Kidney capillary endothelial cell (primary cell): Measurements from ENCODE around the gene METTL4.
"Not testable (repeated sequence)": the region's sequence is repeated elsewhere in the genome, so short reads cannot be mapped to it uniquely, and the experiment has no call there.

Experiments used
- DNase-seq: peaks from one replicate; pipeline ENCODE4 v3.0.0-alpha.2; 2018; ENCODE audit warnings: low spot score

METTL4 gene

DNA sequence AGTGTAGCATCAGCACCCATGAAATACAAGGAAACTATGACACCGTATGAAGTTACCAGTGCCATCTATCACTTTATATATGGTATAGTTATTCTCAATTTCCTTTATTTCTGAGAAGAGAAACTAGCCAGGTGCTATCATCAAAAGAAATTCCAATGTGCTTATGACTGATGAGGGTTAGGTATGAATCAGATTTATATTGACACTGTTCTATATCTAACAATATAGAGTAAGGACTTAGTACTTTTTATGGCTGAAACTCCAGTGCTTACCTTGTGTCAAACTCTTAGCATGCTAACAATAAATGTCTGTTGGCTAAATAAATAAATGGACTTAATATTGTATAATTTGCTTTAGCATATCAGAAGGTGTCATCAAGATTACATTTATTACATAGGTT, 6.9 kb downstream of the METTL4 start:
- DNase-seq, result no peak

DNA sequence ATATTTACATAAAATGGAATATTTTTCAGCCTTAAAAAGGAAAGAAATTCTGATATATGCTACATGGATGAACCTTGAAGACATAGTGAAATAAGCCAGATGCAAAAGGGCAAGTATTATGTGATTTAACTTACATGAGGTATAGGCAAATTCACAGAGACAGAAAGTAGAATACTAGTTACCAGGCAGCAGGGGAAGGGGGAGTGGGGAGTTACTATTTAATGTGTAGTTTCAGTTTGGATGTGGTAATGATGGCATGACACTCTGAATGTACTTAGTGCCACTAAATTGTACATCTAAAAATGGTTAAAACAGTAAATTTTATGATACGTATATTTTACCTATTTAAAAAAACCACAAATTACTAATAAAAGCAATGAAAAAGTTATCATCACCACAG, 12.1 kb downstream of the METTL4 start:
- DNase-seq, result no peak

DNA sequence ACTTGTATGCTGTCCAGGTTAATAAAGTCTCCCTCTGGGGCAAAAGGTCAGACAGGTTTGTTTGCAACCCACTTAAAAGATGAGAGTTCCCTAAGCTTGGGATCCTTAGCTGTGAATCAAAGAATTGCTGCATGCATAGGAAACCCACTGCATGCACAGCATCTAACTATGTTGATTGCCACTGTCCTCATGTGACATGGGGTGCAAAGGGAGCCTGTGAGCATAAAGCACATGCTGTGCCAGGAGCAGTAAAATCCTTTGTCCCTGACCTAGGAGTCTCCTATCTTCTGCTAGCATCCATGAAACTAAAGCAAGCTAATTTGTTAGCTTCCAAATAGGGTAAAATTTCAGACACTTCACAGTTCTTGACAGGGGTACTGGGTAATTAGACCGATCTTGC, 13.8 kb downstream of the METTL4 start:
- no peak for DNase-seq

DNA sequence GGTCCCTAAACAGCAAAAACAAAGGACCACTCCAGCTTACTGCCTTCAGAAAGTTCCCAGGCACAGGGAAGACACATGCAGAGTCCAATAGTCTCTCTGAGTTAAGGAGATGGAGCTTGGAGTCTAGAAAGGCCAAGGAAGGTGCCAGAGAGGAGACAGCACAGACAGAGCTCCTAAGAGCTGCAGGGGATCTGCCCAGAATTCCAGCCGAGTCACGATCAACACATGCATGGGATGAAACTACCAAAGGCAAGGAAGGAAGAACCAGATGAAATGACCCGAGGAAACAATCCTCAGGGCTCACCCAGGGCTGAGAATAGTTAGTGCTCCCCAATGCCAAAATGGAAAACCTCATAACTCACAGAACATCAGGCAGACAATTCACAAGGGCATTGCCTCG, 15.4 kb downstream of the METTL4 start:
- DNase-seq, result no peak

DNA sequence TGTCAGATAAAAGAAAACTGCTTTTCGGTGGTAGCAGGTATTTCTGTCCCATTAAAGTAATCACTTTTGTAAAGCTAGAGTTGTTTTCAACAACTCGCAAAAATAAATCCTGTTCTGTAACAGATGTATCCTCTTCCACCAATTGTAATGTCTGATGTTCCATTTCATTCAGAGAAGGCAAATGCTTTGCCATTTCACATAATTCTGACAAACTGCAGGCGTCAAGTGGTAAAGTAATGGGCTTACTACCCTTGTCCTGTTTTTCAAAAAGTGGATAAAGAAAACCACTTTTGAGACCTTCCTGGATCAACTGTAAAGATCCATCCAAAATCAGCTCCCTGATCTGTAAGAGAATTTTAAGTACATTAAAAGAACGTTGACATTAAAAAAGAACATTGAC, 16.6 kb downstream of the METTL4 start:
- no peak for DNase-seq

DNA sequence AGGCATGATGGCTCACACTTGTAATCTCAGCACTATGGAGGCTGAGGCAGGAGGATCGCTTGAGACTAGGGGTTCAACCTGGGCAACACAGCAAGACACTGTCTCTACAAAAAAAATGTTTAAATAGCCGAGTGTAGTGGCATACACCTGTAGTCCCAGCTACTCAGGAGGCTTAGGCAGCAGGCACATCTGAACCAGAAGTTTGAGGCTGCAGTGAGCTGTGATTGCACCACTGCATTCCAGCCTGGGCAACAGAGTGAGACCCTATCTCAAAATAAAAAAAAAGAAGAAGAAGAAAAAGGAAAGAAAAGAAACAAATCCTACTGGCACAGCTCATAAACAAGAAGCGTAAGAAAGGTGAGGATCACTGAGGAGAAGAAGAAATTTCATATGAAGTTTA, 19.9 kb downstream of the METTL4 start:
- no peak for DNase-seq

DNA sequence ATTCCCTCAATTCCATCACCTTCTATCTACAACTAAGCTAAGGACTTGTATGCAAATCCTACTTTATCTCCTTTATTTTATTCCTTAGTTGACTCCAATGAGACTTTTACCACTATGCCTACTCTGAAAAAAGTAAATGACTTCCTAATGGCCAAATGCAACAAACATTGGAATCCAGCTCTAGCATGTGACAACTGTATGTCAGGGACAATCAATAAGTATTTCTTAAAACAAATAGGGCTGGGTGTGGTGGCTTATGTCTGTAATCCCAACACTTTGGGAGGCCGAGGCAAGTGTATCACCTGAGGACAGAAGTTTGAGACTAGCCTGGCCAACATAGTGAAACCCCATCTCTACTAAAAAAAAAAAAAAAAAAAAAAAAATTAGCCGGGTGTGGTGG, 21.8 kb downstream of the METTL4 start:
- no peak for DNase-seq

DNA sequence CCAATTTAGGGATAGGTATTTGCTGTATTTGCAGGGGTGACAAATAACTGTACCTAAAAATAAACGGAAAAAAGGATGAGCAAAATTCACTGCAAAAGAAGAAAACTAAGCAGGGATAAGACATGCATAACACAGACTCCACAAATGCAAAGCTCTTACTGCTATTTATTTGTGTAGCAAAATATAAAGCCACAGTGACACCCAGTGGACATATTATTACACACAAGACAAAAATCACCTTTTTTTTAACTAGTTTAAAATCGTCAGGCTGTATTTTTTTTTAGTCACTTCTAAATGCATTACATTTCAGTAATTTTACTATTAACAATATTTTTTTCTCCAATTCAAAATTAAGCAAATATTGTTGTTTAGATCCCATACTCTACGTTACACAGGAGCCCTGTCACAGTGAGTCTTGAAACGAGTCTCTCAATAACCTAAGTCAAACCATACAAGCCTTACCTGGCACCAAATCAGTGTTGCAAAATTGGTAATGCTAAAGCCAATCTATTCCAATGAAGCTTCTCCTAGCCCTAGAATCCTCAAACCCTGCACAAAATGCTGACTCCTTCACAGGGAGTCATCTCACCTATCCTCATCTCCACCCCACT, 23.7 kb downstream of the METTL4 start:
- peak; percentile 47 for DNase-seq

DNA sequence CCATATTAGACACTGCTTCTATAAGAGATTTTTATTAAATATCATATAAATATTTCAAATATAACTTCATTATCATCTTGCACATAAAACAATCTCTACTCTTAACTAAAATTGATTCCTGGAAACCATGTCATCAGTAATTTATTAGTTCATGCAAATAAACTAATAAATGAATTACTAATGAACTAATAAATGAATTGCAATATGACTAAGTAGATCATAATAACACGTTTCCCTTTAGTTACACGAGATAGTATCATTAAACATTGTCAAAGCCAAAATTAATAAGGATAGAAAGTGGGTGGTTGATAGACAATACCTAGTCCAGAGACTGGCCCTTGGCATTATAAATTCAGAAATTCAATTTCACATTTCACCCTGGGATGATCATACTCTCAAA, 26.1 kb downstream of the METTL4 start:
- no peak for DNase-seq

DNA sequence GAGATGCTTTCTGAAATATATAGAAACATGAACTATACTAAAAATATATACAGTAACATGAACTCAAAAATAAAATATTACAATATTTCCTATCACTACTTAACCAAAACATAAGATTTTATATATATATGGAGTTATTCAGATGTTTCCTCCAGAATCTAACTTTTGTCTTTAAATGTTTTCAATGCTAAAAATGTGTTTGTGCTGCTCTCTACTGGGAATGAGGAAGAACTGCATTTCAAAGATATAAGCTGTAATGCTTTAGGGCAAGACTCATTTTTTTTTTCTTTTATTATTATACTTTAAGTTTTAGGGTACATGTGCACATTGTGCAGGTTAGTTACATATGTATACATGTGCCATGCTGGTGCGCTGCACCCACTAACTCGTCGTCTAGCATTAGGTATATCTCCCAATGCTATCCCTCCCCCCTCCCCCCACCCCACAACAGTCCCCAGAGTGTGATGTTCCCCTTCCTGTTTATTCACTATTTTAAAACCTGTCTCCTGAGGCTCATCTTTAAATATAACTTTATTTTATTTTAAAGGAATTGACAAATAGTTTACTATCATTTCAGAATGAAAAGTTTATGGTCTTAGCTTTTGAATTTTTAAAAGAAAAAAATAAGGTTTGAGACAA, 29.3 kb downstream of the METTL4 start:
- DNase-seq, result peak; percentile 64

DNA sequence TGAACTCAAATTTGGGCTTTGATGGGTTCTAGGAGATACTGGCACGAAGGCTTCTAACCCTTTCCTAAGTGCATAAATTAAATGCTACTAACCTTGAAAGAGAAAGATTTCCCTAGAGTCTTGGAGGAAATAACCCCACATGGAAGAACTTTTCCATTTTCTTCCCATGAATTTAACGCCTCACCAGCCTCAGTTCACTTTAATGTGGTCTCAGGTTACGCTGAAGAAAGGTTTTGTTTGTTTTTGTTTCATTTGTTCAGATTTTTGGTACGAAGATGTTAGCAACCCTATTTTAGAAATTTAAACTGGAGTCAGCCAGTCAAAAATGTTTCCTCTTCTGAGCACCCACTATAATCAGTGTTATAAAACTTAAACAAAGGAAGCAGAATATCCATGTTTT, 30.7 kb downstream of the METTL4 start:
- no peak for DNase-seq

DNA sequence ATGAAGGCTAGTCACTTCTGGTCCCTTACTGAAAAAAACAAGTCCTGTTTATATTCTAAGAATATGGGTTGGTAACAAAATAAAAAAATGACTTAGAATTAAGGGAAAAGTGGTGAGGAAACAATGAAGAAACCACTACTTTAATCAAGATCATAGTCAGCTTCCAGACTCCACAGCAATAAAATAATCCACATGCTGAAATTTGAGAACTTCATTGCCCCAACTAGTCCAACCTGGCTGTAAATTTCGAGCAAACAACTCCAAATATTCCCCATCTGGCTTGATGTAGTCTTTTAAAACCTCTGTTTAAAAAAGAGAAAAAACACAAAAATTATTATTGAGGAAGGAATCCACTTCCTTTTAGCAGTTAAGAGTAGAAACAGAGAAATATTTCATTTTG, 32.5 kb downstream of the METTL4 start:
- DNase-seq, result no peak

DNA sequence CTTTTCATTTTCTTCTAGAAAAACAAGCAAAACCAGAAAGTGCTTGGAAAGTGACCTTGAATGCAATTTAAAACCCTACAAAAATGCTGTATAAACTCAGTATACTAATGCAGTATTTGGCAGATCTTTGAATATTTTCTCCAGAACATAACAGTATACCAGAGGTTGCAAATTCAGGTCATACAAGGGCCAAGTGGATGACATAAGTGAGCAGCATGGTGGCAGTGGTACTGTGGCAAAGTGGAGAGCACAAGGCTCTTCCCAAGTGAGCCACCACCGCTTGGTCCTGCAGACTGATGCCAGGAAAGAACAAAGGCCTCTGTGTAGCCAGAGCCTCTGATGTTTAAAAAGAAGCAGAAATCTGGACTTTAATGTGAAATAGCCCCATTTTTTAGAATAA, 33.1 kb downstream of the METTL4 start:
- no peak for DNase-seq

DNA sequence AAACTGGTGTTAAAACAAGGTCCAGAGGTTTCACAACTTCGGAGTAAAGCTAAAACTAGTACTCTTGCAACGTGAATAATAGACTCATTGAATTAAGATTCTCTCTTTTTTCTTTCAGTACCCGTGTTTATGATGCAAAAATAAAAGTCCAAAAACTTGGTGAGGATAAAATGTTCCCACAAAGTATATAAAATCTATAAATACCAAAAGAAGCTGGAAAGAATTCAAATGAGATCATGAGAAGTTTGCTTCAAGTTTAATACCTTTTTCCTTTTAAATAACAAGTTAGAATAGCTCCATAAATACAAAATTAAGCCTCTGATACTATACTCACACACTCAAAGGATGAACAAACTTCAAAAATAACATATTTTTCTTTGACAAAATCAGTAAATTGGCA, 34.0 kb downstream of the METTL4 start:
- no peak for DNase-seq

DNA sequence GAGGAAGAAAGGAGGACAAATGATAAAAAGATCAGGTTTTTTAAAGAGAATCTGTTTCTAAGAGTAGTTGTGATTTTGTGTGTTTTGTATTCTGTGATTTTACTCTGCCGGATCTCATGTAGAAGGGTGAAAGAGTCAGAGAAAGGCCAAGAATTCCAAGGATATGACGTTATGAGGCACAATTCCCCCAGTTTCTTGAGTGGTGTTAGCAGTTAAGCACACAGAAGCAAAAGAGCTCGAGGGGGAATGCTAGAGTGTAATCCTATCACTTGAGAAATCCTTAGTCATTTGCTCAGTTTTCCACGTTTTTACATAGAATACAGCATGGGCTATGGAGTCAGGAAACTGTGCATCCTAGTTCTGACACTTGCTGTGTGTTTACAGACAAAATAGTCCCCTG, 34.8 kb downstream of the METTL4 start:
- DNase-seq, result no peak

DNA sequence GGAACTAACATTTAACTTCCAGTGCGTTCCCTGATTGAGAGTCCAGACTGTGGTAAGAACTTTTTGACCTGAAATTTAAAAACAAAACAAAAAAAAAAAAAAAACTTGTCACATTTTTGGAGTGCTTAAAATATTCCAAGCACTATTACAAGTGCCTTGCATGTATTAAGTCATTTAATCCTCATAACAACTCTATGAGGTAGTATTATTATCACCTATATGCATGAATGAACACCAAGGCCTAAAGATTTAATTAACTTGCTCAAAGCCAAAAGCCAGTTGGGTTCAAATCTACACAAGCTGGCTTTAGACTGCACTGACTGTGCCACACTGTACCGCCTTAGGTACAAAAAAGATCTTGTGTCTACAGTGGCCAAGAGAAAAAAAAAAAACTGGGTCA, 35.2 kb downstream of the METTL4 start:
- DNase-seq, result no peak

DNA sequence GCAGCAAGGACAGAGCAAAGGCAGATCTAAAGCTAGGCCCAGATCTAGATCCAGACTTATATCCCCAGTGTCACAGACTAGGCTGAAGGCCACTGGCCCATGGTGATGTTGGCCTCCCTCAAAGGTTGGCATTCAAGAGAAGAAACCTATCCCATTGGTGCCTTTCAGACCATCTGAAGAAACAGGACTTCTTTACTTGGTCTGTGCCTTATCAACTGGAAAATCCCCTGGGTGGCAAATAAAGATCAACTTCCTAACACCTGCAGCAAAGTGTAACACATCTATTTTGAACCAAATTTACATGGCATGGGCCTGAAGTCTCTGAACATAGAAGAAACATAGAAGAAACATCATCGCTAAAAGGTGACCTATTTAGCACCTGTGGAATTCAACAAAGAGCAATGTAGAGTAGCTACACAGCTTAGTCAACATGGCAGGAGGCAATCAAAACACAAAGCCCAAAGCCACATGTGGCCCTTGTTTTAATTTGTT, 35.8 kb downstream of the METTL4 start:
- DNase-seq, result no peak

DNA sequence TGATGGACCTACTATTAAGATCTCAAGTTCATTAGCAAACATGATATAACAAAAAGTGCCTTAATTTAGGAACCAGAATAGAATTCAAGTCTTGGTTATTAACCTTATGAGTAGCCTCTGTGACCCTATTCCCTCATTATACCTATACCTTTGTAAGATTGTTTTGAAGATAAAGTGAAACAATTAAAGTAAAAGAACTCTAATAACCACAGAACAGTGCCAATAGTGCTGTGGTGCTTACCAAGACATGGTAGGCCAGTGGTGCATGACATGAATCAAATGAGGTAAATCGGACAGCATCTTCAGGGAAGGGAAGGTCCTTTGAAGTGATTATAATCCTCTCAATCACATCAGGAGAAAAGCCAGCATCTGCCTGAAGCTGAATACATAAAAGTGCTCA, 36.4 kb downstream of the METTL4 start:
- no peak for DNase-seq

DNA sequence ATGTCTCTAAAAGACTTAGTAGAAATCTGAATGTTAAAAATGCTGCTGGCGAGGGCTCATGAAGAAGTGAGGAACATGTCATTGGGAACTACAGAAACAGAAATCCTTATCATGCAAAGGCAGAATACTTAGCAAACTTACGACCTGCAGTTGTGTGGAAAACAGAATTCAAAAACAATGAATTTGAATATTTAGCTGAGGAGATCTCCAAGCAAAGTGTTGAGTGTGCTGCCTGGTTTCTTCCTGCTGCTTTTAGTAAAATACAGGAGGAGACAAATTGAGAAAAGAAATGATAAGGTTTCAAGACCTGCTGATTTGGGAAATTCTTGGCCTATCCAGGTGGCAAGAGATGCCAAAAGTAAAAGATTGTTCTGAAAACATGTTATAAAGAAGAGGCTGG, 38.5 kb downstream of the METTL4 start:
- DNase-seq, result no peak

DNA sequence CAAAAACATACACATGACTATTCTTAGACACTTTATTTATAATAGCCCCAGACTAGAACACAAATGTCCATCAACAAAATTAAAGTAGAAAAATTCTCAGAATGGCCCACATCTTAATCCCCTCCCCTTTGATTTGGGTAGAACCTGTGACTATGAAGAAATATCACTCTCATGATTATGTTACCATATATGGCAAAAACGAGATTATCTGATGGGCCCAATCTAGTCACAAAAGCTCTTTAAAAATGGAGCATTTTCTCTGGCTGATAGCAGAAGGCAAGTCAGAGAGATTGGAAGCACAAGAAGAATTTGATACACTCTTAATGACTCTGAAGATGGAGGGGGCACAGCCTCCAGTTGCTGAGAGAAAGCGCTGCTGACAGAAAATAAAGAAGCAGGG, 39.6 kb downstream of the METTL4 start:
- no peak for DNase-seq

DNA sequence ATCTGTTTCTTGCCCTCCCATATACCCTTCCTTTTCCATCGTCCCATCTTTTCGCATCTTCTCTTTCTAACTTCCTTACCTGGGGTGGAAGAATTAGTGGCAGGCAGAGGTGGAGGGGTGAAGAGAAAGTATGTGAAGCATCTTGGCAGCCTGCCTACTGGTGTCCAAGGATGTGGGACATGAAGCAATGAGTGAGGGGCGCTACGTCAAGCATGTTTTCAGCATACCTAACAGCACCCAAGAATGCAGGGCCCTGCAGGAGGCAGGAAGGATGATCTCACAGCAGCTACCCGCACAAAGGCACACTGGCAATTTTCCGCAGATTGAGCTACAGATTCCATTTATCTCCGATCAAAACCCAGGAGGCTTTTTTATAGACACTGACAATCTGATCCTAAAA, 42.2 kb downstream of the METTL4 start:
- no peak for DNase-seq

DNA sequence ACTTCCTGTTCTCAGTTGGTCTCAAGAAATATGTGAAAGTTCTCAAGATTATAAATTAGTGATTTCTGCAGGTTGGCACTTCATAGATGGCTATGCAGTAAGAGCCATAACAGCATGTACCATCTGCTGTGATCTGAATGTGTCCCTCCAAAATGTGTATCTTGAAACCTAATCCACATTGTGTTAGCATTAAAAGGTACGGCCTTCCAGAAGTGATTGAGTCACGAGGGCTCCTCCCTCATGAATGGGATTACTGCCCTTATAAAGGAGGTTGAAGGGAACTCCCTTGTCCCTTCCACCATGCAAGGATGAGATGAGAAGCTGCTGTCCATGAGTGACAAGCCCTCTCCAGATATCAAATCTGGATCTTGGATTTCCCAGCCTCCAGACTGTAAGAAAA, 45.0 kb downstream of the METTL4 start:
- DNase-seq, result no peak

DNA sequence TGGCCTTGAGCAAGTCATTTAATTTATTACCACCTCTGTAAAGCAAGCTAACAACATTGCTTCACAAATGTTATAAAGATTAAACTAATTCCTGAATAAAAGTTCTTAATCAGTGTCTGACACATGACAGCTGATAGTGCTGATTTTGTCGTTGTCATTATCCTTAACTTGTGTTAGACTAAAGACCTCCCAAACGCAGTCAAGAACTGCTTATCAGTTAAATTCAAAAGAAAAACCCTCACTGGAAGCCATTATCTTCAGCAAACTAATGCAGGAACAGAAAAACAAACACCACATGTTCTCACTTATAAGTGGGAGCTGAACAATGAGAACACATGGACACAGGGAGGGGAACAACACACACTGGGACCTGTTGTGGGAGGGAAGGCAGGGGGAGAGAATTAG, 46.5 kb downstream of the METTL4 start:
- not testable (repeated sequence) for DNase-seq

DNA sequence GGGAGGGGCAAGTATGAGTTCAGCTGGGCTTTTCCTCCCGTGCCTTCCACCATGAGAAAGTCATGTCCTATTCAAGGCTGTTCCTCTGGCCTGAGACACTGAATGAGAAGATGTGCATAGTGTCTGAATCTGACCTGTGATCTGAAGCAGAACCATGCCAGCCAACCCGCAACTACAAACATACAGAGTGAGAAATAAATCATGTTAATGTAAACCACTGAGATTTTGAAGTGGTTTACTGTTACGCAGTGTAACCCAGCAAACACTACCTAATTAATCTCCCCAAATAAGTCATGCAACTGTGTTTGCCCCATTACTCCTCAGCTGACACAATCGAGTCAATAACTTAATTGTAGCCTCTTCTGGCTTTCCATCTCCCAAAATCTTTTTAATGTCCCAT, 49.2 kb downstream of the METTL4 start:
- DNase-seq, result no peak
